Psoas muscle (tissue), 8 donors: ENCODE data around the gene MAP3K5. TPM values are rescaled to one million over a fixed set of nuclear protein-coding genes. Genes with fewer than 3 reads are reported as not detected.

Experiments used
- ATAC-seq, 4 donors: fragments of 200-7000 bp; cut with Tn5 transposase; one replicate each; pipeline ENCODE4 v1.9.1; 2020; ENCODE audit warnings: moderate library complexity in 3 of 4, mild to moderate bottlenecking in 2 of 4
- DNase-seq, 2 donors: peaks; one replicate each; pipeline ENCODE4 v3.0.0-alpha.2; 2020
- H3K27ac ChIP-seq: fragments of 200-600 bp; one replicate; pipeline ENCODE4 v1.8.0; 2022
- H3K27me3 ChIP-seq, 3 donors: fragments of 200-600 bp in 1 of 3; one replicate each; pipeline versions ENCODE4 v1.6.1 to v1.8.0; 2013 to 2022; ENCODE audit warnings: low read length in 2 of 3, mild to moderate bottlenecking in 2 of 3, moderate library complexity in 1 of 3; ENCODE audit not compliant: insufficient read depth in 3 of 3
- H3K36me3 ChIP-seq, 2 donors: fragments of 200-600 bp in 1 of 2; one replicate each; pipeline versions ENCODE4 v1.6.1 to v1.8.0; 2013 to 2022; ENCODE audit warnings: low read depth in 1 of 2, mild to moderate bottlenecking in 1 of 2, moderate library complexity in 1 of 2; ENCODE audit not compliant: insufficient read depth in 1 of 2
- H3K4me1 ChIP-seq: fragments of 200-600 bp; one replicate; pipeline ENCODE4 v1.8.0; 2022
- H3K4me3 ChIP-seq: fragments of 200-600 bp; one replicate; pipeline ENCODE4 v1.8.0; 2022; ENCODE audit warnings: mild to moderate bottlenecking
- H3K9me3 ChIP-seq: fragments of 200-600 bp; one replicate; pipeline ENCODE4 v1.8.0; 2022
- WGBS, 3 donors: extraction: QIAGEN DNeasy Blood & Tissue Kit; methylation state at CpG; one replicate each; pipeline versions ENCODE4 v1.1.6 to v1.1.7; 2013; 5-methylcytosine and 5-hydroxymethylcytosine counted together
- intact Hi-C, 2 donors: fragments of 100-400 bp; cut with DNase I; formaldehyde crosslinking; loops; one replicate each; pipeline versions ENCODE4 v1.11.0 to v1.14.2; 2022
- polyA plus RNA-seq, 3 donors: library from polyadenylated mRNA; stranded (reverse); fragments of 200-250 nt; gene quantifications; one replicate each; pipeline ENCODE4 v1.2.3, GENCODE V29; 2013
- total RNA-seq, 4 donors: library from RNA; stranded (reverse); fragmentation: NEBNext Ultra II Directional in 2 of 4; extraction: Animal tissue kit (Norgen Biotek cat#: 25700) in 2 of 4; gene quantifications; one replicate each; pipeline versions ENCODE4 v1.2.1 to v1.2.4, GENCODE V29; 2021 to 2023
- TF ChIP-seq, protein P1 (sequence below): fragments of 200-600 bp; IDR thresholded peaks from one replicate; pipeline ENCODE4 v1.8.0; 2022; ENCODE audit warnings: antibody characterized with exemption
- donor health status: healthy with polysubstance abuse.
- donor health status: DM: no; HTN: no; CAD: no; lungs with moderate emphysema.
- donor health status: Bipolar disorder and iron deficiency.
- donor health status: healthy.
- donor health status: DM: yes; HTN: yes; CAD: no.
- donor health status: DM: no; HTN: no; CAD: no.
- donor health status: DM: no; HTN: no; CAD: no.
- donor health status: DM: yes; HTN: yes; CAD: no.

MAP3K5 gene
- total and polyA plus RNA-seq, 7 donors, result 0.91 to 8.3 (median 3.8) TPM

DNA sequence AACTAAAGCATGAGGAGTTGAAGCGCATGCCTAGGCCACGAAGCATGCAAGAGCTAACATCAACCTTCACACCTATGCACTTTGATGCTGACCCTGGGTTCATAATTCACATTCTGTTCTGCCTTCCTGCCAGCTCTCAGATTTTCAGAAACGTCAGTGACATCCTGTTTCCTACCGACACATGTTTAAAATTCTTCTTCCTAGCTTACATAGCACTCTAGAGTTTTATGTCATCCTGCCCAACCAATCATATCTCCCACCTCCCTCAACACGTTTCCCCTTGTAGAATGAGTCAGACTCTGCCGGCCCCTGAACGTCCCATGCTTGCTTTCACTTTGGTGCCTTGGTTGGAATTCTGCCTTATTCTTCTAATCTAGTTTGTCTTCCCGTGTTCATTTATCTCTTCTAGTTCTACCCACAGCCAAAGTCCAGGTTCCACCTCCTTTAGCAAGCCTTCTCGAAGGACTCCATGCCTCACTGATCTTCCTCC is 144.9 kb downstream of the MAP3K5 start:
- no peaks in the 10 kb centered on the region for H3K27me3 ChIP-seq
- 33 to 50% (median 40%) methylated on average over 9 of the region's 9 CpGs for WGBS, 3 donors
- H3K27ac ChIP-seq, result no peak overlapping the region
- intact Hi-C loops, result no loop called here
- no peak overlapping the region for H3K4me3 ChIP-seq
- TF ChIP-seq, protein P1, sequence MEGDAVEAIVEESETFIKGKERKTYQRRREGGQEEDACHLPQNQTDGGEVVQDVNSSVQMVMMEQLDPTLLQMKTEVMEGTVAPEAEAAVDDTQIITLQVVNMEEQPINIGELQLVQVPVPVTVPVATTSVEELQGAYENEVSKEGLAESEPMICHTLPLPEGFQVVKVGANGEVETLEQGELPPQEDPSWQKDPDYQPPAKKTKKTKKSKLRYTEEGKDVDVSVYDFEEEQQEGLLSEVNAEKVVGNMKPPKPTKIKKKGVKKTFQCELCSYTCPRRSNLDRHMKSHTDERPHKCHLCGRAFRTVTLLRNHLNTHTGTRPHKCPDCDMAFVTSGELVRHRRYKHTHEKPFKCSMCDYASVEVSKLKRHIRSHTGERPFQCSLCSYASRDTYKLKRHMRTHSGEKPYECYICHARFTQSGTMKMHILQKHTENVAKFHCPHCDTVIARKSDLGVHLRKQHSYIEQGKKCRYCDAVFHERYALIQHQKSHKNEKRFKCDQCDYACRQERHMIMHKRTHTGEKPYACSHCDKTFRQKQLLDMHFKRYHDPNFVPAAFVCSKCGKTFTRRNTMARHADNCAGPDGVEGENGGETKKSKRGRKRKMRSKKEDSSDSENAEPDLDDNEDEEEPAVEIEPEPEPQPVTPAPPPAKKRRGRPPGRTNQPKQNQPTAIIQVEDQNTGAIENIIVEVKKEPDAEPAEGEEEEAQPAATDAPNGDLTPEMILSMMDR, result no peak
- H3K36me3 ChIP-seq, result peaks cover 0 to 12% of the 10 kb centered on the region in 2 donors
- no peak for DNase-seq
- peak in 1 of 4 donors; percentile 79 for ATAC-seq
- peaks cover 12% of the 10 kb centered on the region for H3K4me1 ChIP-seq
- H3K9me3 ChIP-seq, result no peaks in the 10 kb centered on the region

DNA sequence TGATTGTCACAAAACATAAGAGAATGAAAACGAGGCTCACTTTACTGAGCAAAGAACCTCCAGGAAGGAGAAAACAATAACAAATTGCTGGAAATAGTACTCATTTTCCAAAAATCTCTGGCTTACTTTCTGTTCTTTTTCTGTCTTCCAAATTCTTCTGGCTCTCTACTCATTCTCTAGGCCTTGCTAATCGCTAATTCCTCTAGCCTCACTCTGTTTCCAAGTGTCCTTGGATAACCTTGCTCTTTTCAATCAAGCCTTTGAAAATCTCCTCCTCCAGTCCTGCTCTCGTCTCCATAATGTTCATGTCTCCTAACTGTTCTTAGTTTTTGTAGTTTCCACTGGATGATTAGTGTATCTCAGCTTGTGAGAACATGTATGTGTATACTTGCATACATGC is 145.9 kb downstream of the MAP3K5 start:
- no peaks in the 10 kb centered on the region for H3K27me3 ChIP-seq
- ATAC-seq, result no peak
- H3K27ac ChIP-seq, result no peak overlapping the region
- 17 to 29% (median 28%) methylated on average over 3 of the region's 3 CpGs for WGBS, 3 donors
- no peak overlapping the region for H3K4me3 ChIP-seq
- peaks cover 0 to 12% of the 10 kb centered on the region in 2 donors for H3K36me3 ChIP-seq
- no peaks in the 10 kb centered on the region for H3K9me3 ChIP-seq
- TF ChIP-seq, protein P1, result no peak
- DNase-seq, result no peak
- intact Hi-C loops, result no loop called here
- H3K4me1 ChIP-seq, result peaks cover 12% of the 10 kb centered on the region

DNA sequence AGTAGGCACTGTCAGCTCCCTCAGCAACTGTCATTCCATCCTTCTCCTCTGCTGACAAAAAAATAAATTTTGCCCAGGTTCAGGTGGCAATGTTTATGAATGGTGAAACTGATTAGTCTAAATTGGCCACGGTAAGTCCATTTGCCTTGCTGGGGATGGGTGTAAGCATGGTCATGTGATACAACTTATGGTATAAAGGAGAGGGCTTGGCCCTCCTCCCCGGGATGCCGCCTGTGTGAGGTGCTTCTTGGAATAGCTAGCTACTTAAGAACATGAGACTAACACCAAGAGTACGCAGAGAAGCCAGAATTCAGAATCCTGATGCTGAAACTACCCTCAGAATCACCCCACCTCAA is 147.7 kb downstream of the MAP3K5 start:
- H3K27ac ChIP-seq, result peak overlapping the region; percentile 25
- peaks cover 12% of the 10 kb centered on the region for H3K4me1 ChIP-seq
- ATAC-seq, result peak in 1 of 4 donors; percentile 15
- H3K36me3 ChIP-seq, result no peaks in the 10 kb centered on the region
- H3K4me3 ChIP-seq, result no peak overlapping the region
- DNase-seq, result no peak
- no peaks in the 10 kb centered on the region for H3K9me3 ChIP-seq
- intact Hi-C loops, result loop anchor here (1.0 to 2.0 kb wide), 2 partner anchors 148 to 149 kb away; partner anchors contain the start of gene MAP3K5 (in 1 of the 2)
- 67 to 92% (median 89%) methylated on average over 4 of the region's 4 CpGs for WGBS, 3 donors
- H3K27me3 ChIP-seq, result no peaks in the 10 kb centered on the region
- TF ChIP-seq, protein P1, result no peak

DNA sequence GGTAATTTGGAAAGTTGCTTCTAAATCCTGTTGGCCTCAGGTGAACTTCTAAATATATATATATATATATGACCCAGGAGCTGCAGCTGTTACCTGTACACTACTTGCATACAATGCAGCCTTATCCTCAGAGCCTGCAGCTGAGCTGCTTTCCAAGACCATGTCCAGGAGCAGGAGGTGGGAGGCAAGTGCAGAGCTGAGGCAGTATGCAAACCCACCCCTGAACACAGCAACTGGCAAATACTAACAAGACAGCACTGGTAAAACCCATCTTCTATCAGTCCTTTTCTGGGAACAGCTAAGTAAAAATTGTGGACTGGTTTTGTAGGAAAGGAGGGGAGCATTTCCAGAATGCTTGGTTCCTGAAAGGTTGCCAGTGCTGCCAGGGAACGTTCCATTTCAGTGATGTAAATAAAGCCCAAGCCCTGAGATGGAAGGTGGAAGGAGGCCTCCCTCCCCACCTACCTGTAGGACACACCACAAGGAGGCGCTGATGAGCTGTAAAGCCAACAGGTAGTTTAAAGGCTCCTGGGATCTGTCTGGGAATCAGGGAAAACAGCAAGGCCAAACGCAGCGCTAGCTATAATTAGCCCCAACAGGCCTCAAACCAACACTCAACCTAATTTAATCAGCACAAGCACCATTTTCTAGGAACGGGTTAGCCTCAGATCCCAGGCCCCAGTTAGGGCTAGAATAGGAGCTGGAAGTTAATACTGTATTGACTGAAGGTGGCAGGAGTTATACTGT is 148.3 kb downstream of the MAP3K5 start:
- Histone ChIP-seq H3K27ac (peak overlapping the region; percentile 25), H3K27me3 (no peaks in the 10 kb centered on the region), H3K36me3 (no peaks in the 10 kb centered on the region), H3K4me1 (peaks cover 12% of the 10 kb centered on the region), H3K4me3 (no peak overlapping the region), H3K9me3 (no peaks in the 10 kb centered on the region)
- intact Hi-C loops, result loop anchor here (1.0 to 2.0 kb wide), 2 partner anchors 149 kb away; partner anchors contain the start of gene MAP3K5 (in 1 of the 2)
- WGBS, 3 donors, result 1 to 4% (median 3%) methylated on average over 5 of the region's 5 CpGs
- DNase-seq, result peak; percentile 81 to 88
- ATAC-seq, result peak; percentile 84 to 96 (median 90)
- TF ChIP-seq, protein P1, result peak; percentile 87
